ENCODE results near the gene PPARA. TPM values are rescaled to one million over a fixed set of nuclear protein-coding genes. Genes with fewer than 3 reads are reported as not detected.

The PPARA gene
- total RNA-seq, 1 donor from 2014 or later = 7.5 TPM

DNA sequence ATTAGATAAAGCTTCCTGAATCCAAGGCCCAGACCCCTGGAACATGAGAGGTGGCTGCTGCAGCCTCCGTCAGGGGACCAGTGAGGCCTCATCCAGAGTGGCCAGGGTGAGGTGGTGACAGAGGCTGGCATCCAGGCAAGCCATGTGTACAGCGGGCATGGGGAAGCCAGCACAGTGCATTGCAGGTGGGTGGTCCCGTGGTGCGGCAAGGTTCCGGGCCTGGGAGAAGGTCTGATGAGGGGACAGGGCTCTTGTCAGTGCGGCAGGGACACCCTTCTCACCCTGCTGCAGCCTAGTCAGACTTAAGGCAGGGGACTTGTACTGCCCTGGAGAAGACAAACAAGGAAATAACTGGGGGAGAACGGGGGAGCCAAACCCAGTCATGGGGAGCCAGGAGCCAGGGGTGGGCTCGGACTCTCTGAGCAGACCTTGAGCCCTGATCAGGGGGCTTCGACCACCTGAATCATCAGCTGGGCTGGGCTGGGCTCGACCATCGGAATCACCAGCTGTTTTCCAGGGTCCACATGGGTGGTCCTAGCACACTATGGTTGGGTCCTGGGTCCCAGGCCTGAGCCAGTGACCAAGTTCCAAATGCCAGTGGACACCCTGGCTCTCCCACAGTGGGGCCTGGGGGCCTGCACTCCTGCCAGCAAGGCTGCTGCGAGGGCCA, 122.6 kb downstream of the PPARA start:
- DNase-seq (ENCODE audit: low read depth, low spot score) = no peak

DNA sequence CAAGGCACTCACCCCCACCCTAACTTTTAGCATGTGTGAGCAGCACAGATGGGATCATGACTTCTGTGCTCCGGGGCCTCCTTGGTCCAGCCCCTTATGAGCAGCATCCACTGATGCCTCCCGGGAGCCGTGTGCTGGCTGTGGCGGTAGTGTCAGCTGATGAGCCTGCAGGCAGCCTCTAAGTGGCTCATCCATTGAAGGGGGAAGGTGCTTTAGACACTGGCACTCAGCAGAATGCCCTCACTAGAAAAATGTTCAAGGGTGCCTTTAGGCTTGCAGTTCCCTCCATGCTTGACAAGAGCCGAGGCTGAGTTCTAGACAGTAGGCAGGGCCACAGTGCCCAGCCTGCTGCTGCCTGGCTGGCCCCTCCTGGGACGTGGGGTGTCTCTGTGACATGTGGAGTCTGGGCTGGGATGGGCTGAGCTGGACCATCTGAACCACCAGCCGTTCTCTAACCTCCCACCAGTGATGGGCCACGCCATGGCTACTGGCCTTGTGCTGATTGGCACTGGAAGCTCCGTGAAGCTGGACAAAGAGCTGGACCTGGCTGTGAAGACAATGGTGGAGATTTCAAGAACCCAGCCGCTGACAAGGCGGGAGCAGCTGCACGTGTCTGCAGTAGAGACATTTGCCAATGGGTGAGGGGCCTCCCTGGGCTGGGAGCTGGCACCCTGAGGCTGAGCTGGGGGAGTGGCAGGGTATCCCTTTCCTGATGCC, 123.3 kb downstream of the PPARA start:
- DNase-seq (ENCODE audit: low read depth, low spot score) = no peak

DNA sequence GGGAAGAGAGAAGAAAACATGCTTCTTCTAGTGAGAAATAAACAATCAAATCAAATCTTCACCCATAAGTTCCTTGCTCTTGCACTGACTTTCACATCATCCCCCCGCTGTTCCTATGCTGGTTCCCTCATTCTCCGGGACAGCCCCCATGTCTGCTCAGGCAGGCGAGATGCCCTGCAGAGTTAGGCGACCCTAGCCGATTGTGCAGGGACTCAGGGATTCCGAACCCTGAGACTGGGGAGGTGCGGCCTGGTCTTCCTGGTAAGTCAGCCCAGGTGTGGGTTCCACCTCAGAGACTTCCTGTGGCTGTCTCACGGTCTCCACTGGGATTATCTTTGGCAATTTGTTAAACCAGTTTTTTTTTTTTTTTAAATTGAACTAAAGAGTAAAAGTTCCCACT, 124.1 kb downstream of the PPARA start:
- DNase-seq (ENCODE audit: low read depth, low spot score) = no peak

DNA sequence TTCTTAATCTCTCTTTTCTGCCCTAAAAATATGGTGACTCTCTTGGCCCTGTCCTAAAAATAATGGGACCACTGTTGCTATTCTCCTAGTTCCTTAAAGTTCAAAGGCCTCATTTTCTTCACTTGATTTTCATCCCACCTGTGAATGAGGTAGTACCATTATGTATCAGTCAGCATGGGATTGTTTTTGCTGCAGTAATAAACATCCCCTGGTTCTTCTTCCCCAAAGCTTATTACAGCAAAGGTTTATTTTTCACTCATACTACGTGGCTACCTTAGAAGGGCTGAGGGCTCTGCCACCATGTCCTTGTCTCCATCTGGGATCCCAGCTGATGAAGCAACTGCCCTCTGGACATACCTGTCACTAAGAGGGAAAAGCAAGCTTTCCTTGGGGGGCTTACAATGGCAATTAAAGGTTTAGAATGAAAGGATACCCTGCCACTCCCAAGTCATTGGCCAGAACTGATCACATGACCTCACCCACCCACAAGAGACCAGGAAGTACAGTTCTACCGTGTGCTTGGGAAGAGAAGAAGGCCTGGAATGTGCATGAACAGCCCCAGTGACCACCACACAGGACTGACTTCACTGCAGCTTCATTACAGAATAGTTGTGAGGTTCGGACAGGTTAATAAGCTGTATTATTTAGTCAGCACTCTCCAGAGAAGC, 125.3 kb downstream of the PPARA start:
- no peak for DNase-seq (ENCODE audit: low read depth, low spot score)

DNA sequence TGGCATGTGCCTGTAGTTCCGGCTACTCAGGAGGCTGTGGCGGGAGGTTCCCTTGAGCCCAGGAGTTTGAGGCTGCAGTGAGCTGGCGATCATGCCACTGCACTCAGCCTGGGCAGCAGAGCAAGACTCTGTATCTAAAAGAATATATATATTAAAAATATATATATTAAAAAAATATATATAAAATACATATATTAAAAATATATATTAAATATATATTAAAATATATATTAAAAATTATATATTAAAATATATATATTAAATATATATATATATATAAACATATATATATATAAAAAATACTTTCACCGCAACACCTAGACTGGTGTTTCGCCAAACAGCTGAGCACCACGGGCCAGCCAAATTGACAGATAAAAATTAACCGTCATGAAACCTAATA, 126.2 kb downstream of the PPARA start:
- DNase-seq (ENCODE audit: low read depth, low spot score) = no peak

DNA sequence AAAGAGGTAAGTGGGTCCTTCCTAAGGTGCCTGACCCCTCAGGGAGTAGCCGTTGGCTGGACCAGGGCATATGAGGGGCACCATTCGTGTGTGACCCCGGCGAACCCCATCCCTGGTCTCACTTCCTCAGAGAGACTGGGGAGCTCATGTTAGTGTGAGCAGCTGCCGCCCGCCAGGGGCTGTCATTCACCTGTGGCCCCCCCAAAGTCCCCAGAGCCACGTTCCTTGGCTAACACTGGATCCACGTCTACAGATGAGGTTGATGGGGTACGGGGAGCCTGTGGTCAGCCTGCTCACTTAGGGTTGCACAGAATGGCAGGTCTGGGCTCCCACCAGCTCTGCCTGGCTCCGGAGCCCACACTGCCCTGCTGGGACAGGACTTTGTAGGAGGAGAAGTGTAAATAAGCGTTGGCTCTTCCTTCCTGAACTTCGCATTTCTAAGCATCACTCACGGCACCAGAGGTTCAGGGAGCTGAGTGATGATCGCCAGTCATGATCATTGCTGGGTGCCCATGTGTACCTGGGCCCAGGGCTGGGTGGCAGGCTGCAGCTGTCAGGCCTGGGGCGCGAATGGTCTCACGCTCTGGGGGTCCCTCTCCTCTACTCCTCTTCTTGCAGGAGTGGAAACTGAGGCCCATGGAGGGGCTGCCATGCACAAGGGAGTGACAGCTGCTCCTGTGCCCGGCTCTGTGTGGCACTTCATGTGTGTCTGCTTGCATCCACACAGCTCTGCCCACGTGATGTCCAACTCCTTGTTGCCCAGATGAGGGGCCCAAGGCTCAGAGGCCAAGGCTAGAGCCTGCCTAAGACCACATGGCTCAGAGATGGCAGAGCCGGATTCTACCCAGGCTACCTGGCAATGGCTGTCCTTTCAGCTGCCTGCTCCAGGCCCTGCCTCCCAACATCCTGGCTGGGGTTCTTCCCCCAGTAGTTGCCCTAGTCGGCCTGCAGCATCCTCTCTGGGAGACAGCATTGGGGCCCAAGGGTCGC, 128.6 kb downstream of the PPARA start:
- no peak for DNase-seq (ENCODE audit: low read depth, low spot score)

DNA sequence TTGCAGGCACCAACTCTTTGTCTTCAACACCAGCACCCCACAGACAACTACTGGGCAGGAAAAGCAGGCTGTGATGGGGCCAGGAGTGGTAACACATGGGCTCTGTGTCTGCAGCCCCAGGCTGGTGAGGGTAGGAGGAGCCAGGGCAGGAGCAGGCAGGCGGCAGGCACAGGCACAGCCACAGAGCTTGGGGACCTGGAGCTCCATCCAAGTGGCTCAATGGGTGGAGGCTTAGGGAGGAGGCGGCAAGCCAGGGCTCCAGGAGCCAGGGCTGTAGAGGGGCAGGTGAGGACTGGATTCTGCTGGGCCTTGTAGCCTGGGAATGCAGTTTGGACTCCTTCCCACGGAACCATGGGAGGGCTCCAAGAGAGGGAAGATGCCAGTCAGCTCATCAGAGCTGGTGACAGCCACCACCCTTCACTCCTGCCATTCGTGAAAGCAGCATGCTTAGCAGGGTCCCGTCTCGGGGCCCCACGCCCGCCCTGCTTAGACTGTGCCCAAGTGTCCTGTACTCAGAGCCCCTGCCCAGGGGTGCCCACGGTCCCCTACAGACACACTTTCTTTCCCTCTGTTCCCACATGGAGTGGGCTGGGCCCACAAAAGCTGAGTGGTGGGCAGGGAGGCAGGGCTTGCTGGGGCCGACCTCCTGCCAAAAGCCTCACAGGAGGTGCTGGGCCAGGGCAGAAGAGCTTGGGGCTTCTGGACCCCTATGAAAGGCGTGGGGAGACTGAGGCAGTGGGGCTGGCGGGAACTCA, 129.9 kb downstream of the PPARA start:
- DNase-seq (ENCODE audit: low read depth, low spot score) = no peak

DNA sequence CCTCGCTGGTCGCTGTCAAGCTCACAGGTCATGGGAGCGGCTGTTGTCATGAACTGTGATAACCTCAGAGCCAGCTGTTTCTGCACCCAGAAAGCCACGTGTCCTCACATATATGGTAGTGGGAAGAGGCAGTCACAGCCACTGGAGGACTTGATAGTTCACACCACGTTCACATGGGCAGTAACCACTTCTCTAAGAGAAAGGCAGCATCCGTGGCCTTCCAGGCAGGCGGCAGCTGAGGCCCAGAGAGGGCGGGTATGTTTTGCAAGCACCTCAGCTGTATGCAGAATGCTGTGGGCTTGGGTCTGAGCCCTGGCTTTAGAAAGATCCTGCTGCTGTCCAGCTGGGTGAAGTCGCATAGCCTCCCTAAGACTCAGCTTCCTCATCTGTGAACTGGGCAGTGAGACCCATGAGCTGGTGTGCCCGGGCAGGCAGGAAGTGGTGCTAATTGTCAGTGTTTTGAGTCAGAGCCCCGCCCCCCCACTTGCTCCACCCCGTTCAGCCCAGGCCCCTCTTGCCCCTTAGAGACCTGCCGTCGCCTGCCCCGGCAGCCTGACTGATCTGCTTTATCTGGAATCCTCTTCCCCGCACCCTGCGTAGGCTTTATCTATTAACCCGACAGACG, 130.8 kb downstream of the PPARA start:
- DNase-seq (ENCODE audit: low read depth, low spot score) = no peak

DNA sequence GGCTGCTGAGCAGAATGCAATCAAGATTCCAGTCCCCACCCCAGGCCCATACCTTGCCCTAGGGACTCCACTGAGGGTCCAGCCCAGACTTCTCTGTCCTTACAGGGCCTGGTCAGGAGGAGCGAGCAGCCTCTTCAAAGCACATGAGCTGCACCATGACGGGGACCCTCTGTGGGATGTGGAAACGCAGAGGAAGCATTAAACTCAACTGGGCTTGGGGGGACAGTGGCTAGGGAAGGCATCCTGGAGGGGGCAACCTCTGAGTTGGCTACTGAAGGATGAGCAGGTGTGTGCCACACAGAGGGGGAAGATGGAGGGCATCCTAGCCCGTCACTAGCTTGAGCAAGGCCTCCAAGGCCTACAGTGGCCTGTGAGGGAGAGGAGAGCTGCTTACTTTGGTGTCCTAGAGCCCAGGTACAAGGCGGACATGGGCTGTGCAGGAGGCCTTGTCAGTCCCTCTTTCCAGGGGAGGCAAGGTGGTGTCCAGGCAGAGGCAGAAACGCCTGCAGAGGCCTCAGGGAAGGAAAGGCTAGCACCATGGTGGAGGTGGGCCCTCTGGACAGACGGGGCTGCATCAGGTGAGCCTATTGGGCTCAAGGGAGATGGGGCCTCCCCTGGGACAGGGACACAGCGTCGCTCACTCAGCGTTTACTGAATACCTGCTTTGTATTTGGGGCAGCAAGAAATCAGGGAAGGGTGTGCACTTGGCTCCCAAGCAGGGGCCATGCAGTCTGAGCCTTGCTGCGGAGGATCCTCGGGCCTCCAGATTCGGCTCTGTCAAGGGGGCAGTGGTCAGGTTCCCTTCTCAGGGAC, 131.7 kb downstream of the PPARA start:
- DNase-seq (ENCODE audit: low read depth, low spot score) = no peak

DNA sequence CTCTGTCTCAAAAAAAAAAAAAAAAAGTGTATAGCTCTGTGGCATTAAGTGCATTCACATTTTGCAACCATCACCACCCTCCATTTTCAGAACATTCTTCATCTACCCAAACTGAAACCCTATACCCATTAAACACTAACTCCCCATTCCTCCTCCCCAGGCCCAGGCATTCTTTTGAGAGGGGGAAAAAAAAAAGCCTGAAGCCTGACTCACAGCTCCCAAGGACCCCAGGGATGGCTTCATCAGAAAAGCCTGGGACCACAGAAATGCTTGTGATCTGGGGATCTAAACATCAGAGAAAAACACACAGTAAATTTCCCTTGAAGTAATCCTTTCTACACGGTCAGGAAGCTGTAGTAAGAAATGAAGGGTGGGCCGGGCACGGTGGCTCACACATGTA, 135.7 kb downstream of the PPARA start:
- DNase-seq (ENCODE audit: low read depth, low spot score) = no peak

DNA sequence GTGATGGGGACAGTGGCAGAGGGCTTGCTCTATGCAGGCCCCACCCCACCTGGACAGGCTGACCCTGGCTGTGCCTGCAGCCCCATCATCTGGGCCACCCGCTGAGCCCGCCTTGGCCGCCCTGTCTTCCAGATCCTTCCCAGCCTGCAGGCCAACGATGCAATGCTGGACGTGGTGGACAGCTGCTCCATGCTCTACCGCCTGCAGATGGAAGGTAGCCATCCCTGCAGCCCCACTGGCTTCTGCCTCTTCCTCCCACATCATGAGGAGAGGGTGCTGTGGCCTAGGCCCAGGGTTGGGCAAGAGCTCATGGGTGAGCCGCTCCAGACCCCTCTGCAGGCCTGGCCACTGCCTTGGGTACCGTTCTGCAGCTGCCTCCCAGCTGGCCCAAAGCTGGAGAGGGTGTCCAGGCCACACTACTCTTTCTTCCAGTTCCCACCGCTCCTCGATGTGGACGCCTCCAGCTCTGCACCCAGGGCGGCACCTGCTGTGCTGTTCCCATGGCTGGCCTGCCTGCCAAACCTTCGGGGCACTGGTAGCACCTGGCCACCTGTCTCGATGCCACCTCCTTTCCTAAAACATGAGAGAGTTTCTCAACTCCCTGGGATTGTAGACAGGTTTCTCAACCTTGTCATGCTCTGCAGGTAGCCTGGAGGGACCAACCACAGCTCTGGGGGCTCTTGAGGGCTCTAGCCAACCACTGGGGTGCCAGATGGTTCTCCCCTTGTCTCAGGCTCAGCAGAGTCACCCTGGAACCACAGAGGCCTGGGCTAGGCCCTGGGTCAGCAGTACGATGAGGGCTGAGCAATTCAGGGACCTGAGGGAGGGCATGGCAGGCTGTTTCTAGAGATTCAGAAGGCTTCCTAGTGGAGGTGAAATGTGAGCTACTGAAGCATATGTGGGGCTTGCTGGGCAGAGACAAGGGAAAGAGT, 136.9 kb downstream of the PPARA start:
- DNase-seq (ENCODE audit: low read depth, low spot score) = no peak

DNA sequence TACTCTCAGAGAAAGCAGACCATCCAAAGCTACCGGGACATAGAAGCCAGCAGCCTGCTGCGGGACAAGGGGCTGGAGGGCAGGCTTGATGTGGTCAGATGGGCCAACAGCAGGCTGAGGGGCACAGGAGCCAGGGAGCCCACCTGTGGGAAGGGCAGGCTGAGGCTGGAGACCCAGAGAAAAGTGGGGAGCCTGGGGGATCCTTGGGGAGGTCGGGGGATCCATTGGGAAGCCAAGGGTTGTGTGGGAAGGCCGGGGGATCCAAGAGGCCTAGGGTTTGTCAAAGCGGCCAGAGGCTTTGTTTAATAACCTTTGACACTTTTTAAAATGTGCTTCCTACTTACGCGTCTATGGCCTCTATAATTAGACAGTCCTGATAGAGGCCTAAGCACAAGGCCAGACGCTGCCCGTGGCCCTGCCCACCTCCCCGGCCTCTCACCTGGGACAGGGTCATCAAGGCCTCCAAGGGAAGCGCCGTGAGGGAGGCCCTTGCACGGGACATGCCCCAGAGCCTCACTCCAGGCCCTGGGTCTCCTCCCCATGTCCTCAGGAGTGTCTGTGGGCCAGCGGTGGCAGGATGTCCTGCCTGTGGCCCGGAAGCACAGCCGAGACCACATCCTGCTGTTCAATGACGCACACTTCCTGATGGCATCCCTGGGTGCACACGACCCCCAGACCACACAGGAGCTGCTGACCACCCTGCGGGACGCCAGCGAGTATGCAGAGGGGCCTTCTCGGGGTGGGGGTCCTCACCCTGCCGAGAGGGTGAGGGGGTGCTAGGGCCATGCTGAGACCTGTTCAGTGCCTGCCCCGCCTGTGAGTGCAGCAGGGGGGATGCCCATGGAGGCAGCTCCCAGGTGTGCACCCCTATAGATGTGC, 137.8 kb downstream of the PPARA start:
- no peak for DNase-seq (ENCODE audit: low read depth, low spot score)

DNA sequence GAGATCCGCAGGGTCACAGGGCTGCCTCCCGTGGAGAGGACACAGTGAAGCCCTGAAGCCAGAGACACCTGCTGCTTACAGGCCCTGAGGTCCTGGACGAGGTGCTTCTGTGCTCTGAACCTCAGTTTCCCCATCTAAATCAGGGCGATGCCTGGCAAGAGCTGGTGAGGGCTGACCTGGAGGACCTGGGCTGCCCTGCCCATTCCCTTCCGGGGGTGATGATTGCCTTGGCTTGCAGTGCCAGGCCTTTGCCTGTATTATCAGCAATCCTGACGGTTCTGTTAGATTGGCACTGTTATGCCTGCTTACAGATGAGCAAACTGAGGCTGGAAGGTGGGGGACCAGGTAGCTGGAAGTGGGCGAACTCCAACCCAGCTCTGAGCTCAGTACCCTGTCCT, 138.5 kb downstream of the PPARA start:
- no peak for DNase-seq (ENCODE audit: low read depth, low spot score)

DNA sequence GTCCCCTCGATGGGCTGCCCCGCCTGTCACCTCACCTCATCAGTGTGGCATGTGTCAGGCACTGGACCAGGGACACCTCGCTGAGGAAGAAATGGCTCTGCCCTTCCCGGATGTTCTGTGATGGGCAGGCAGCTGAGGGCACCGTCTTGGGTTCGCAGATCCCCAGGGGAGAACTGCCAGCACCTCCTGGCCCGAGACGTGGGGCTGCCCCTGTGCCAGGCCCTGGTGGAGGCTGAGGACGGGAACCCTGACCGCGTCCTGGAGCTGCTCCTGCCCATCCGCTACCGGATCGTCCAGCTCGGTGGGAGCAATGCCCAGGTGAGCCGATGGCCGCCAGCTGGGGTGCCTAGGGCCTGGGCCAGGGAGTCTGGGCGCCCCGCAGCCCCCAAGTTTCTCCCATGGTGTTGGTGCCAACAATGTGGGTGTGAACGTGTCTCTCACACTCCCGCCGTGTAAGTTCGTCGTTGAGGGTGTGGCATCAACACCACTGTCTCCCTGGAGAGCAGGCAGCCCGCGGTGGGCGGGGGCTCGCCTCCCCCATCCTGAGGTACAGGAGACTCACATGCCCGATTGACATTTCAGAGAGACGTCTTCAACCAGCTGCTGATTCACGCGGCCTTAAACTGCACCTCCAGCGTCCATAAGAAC, 139.0 kb downstream of the PPARA start:
- DNase-seq (ENCODE audit: low read depth, low spot score) = no peak

DNA sequence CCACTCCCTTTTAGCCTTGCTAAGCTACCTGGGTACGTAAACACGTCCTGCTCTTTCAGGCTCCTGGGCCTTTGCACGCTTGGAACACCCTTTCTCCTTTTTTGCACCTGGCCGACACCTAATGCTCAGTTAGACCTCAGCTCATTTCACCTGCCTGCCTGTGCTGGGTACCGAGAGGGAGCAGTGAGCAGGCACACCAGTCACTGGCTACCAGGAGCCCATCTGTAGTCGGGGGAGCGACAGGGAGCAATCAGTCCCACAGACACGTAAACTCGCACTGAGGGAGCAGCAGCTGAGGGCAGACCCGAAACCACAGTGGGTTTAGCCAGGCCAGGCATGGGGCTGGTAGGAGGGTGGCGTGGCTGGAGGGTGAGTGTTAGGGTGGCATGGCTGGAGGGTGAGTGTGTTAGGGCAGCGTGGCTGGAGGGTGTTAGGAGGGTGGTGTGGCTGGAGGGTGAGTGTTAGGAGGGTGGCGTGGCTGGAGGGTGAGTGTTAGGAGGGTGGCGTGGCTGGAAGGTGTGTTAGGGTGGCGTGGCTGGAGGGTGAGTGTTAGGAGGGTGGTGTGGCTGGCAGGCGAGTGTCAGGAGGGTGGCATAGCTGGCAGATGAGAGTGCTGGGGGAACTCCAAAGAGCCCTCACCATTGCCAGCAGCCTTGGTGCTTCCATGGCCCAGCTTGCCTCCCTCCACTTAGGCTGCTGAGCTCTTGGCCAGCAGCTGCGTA, 140.0 kb downstream of the PPARA start:
- no peak for DNase-seq (ENCODE audit: low read depth, low spot score)
